RWPE2 (cell line): ENCODE measurements around the gene MRPL19.

Source experiments
- ATAC-seq: fragments of 200-7000 bp; cut with Tn5 transposase; 3 replicates; pipeline ENCODE4 v1.9.1; 2021; ENCODE audit warnings: low read depth
- DNase-seq: peaks from one replicate; pipeline ENCODE4 v3.0.0-alpha.2; 2020; ENCODE audit warnings: low spot score
- H3K27ac ChIP-seq: fragments of 450-650 bp; 2 replicates; pipeline ENCODE4 v1.5.1; 2017; ENCODE audit warnings: mild to moderate bottlenecking; ENCODE audit not compliant: poor library complexity, severe bottlenecking
- H3K27me3 ChIP-seq: fragments of 250-450 bp; sonication (Bioruptor Pico); 2 replicates; pipeline ENCODE4 v1.5.1; 2021; ENCODE audit warnings: mild to moderate bottlenecking, moderate library complexity; ENCODE audit not compliant: insufficient read depth, poor library complexity, severe bottlenecking
- H3K36me3 ChIP-seq: fragments of 250-450 bp; sonication (Bioruptor Pico); 2 replicates; pipeline ENCODE4 v1.5.1; 2020; ENCODE audit warnings: low read depth, mild to moderate bottlenecking, moderate library complexity
- H3K4me1 ChIP-seq: fragments of 250-450 bp; sonication (Bioruptor Pico); 2 replicates; pipeline ENCODE4 v1.5.1; 2021; ENCODE audit warnings: mild to moderate bottlenecking, moderate library complexity; ENCODE audit not compliant: insufficient read depth, poor library complexity, severe bottlenecking
- H3K4me3 ChIP-seq: fragments of 250-450 bp; sonication (Bioruptor Pico); 2 replicates; pipeline ENCODE4 v1.5.1; 2021; ENCODE audit warnings: mild to moderate bottlenecking, moderate library complexity; ENCODE audit not compliant: severe bottlenecking
- H3K9me3 ChIP-seq: fragments of 250-450 bp; sonication (Bioruptor Pico); 2 replicates; pipeline ENCODE4 v1.5.1; 2021; ENCODE audit warnings: mild to moderate bottlenecking, moderate library complexity; ENCODE audit not compliant: severe bottlenecking
- CTCF ChIP-seq: fragments of 450-650 bp; IDR thresholded peaks from one replicate; pipeline ENCODE4 v1.5.1; 2017; ENCODE audit warnings: mild to moderate bottlenecking, moderate library complexity; ENCODE audit not compliant: poor library complexity, severe bottlenecking

Gene MRPL19

GRCh38 chr2:75632813-75633212, 13.8 kb upstream of the MRPL19 start:
- Histone ChIP-seq H3K36me3 (no peaks in the 10 kb centered on the region), H3K4me3 (no peak overlapping the region), H3K27ac (no peak overlapping the region), H3K9me3 (no peaks in the 10 kb centered on the region), H3K4me1 (no peaks in the 10 kb centered on the region), H3K27me3 (no peaks in the 10 kb centered on the region)
- no peak for ATAC-seq
- DNase-seq = no peak
- no peak for TF ChIP-seq CTCF

GRCh38 chr2:75633620-75634019, 13.0 kb upstream of the MRPL19 start:
- Histone ChIP-seq H3K4me1 (no peaks in the 10 kb centered on the region), H3K36me3 (no peaks in the 10 kb centered on the region), H3K27ac (no peak overlapping the region), H3K27me3 (no peaks in the 10 kb centered on the region), H3K4me3 (no peak overlapping the region), H3K9me3 (no peaks in the 10 kb centered on the region)
- TF ChIP-seq CTCF = no peak
- DNase-seq = no peak
- ATAC-seq = no peak

GRCh38 chr2:75634945-75635344, 11.6 kb upstream of the MRPL19 start:
- no peak for TF ChIP-seq CTCF
- Histone ChIP-seq H3K4me3 (no peak overlapping the region), H3K4me1 (no peaks in the 10 kb centered on the region), H3K27me3 (no peaks in the 10 kb centered on the region), H3K36me3 (no peaks in the 10 kb centered on the region), H3K9me3 (no peaks in the 10 kb centered on the region), H3K27ac (no peak overlapping the region)
- DNase-seq (no peak), ATAC-seq (peak; percentile 79)

- Histone ChIP-seq H3K4me1 (no peaks in the 10 kb centered on the region), H3K4me3 (no peak overlapping the region), H3K27ac (no peak overlapping the region), H3K27me3 (no peaks in the 10 kb centered on the region), H3K36me3 (no peaks in the 10 kb centered on the region), H3K9me3 (no peaks in the 10 kb centered on the region)
- DNase-seq = no peak
- TF ChIP-seq CTCF = no peak
- ATAC-seq = no peak
Observed at GRCh38 chr2:75637568-75637967, 9.0 kb upstream of the MRPL19 start.

- no peaks in the 10 kb centered on the region for H3K27me3 ChIP-seq
- peak; percentile 98 for TF ChIP-seq CTCF
- no peak overlapping the region for H3K4me3 ChIP-seq
- DNase-seq (no peak), ATAC-seq (peak; percentile 98)
- H3K36me3 ChIP-seq = no peaks in the 10 kb centered on the region
- no peaks in the 10 kb centered on the region for H3K4me1 ChIP-seq
- H3K27ac ChIP-seq = no peak overlapping the region
- no peaks in the 10 kb centered on the region for H3K9me3 ChIP-seq
Observed at GRCh38 chr2:75640621-75641121, 5.9 kb upstream of the MRPL19 start.
